Kidney (tissue), 14 donors: ENCODE results near the gene TADA1. TPM values are rescaled to one million over a fixed set of nuclear protein-coding genes. Genes with fewer than 3 reads are reported as not detected.

Experiments
- DNase-seq, 5 donors: peaks; one replicate each; pipeline ENCODE4 v3.0.0-alpha.2; 2013 to 2020
- FAIRE-seq: peaks from 2 replicates; lab custom pipeline; 2012; peaks lifted over from hg19 to GRCh38; lab: Jason Lieb, UNC
- H3K27ac ChIP-seq, 2 donors: one replicate each; pipeline ENCODE4 v1.7.0; 2013; ENCODE audit warnings: low read depth in 2 of 2, low read length in 2 of 2, inconsistent platforms in 1 of 2
- H3K27me3 ChIP-seq: one replicate; pipeline ENCODE4 v1.7.1; 2013; ENCODE audit warnings: low read length, inconsistent platforms; ENCODE audit not compliant: control insufficient read depth, insufficient read depth
- H3K36me3 ChIP-seq, 3 donors: one replicate each; pipeline versions ENCODE4 v1.7.0 to v1.7.1; 2013; ENCODE audit warnings: low read length in 3 of 3, control low read depth in 1 of 3, inconsistent platforms in 1 of 3; ENCODE audit not compliant: insufficient read depth in 3 of 3, control insufficient read depth in 2 of 3
- H3K4me1 ChIP-seq, 3 donors: one replicate each; pipeline versions ENCODE4 v1.7.0 to v1.7.1; 2013; ENCODE audit warnings: low read length in 3 of 3, inconsistent platforms in 1 of 3, low read depth in 1 of 3; ENCODE audit not compliant: control insufficient read depth in 2 of 3, insufficient read depth in 2 of 3
- H3K4me3 ChIP-seq, 3 donors: one replicate each; pipeline versions ENCODE4 v1.7.0 to v1.8.1; 2013; ENCODE audit warnings: low read length in 3 of 3, control low read depth in 1 of 3, inconsistent platforms in 1 of 3
- H3K9ac ChIP-seq, 3 donors: one replicate each; pipeline versions ENCODE4 v1.7.0 to v1.7.1; 2013; ENCODE audit warnings: low read length in 3 of 3, control low read depth in 1 of 3, inconsistent platforms in 1 of 3
- H3K9me3 ChIP-seq, 3 donors: one replicate each; pipeline versions ENCODE4 v1.7.0 to v1.7.1; 2013; ENCODE audit warnings: low read length in 3 of 3, control low read depth in 1 of 3, inconsistent platforms in 1 of 3; ENCODE audit not compliant: control insufficient read depth in 2 of 3, insufficient read depth in 1 of 3
- CTCF ChIP-seq: IDR thresholded peaks from 3 replicates; pipeline ENCODE4 v1.5.1; 2012; ENCODE audit warnings: mild to moderate bottlenecking, moderate library complexity, borderline replicate concordance; ENCODE audit not compliant: insufficient read depth; ENCODE audit errors: extremely low read depth
- intact Hi-C: fragments of 100-400 bp; cut with DNase I; formaldehyde crosslinking; loops from one replicate; pipeline ENCODE4 v1.11.1; 2022
- polyA plus RNA-seq: library from polyadenylated mRNA; stranded (reverse); fragments of 350-450 nt; fragmentation: Illumina TruSeq; extraction: RNeasy Lipid Tissue Mini Kit (QIAGEN cat#74804); gene quantifications from one replicate; pipeline ENCODE4 v1.2.3, GENCODE V29; 2014; ENCODE audit warnings: low read depth, low replicate concordance; ENCODE audit not compliant: insufficient read depth
- total RNA-seq: library from RNA; stranded (reverse); fragmentation: NEBNext Ultra II Directional; extraction: Animal tissue kit (Norgen Biotek cat#: 25700); gene quantifications from one replicate; pipeline ENCODE4 v1.2.1, GENCODE V29; 2021
- donor health status: control.
- donor health status: control.
- donor health status: control.
- donor health status: control.
- donor health status: control.
- donor health status: DM: yes; HTN: yes; CAD: no.
- donor health status: Normal renal cell carcinoma (clear cell type).

The TADA1 gene
- total and polyA plus RNA-seq, 2 donors from 2014 or later = 11.5 to 13.7 TPM

GRCh38 chr1:166906647-166907046, 30.6 kb upstream of the TADA1 start:
- intact Hi-C loops = no loop called here
- TF ChIP-seq CTCF = no peak

GRCh38 chr1:166905900-166906299, 29.8 kb upstream of the TADA1 start:
- H3K36me3 ChIP-seq = no peaks in the 10 kb centered on the region
- no peak for DNase-seq
- H3K9me3 ChIP-seq = no peaks in the 10 kb centered on the region
- H3K27me3 ChIP-seq = no peaks in the 10 kb centered on the region
- no peak for TF ChIP-seq CTCF
- intact Hi-C loops = no loop called here
- no peak for FAIRE-seq
- H3K27ac ChIP-seq = no peak overlapping the region
- H3K4me1 ChIP-seq = no peaks in the 10 kb centered on the region
- no peak overlapping the region for H3K9ac ChIP-seq
- no peak overlapping the region for H3K4me3 ChIP-seq

More at GRCh38 chr1:166906647-166907046, 30.6 kb upstream of the TADA1 start:
- Histone ChIP-seq H3K9me3 (no peaks in the 10 kb centered on the region), H3K27ac (no peak overlapping the region), H3K4me1 (no peaks in the 10 kb centered on the region), H3K27me3 (no peaks in the 10 kb centered on the region), H3K9ac (no peak overlapping the region), H3K36me3 (no peaks in the 10 kb centered on the region), H3K4me3 (no peak overlapping the region)
- FAIRE-seq (no peak), DNase-seq (no peak)

- H3K4me1 ChIP-seq = no peaks in the 10 kb centered on the region
- H3K9me3 ChIP-seq = no peaks in the 10 kb centered on the region
- no peaks in the 10 kb centered on the region for H3K27me3 ChIP-seq
- FAIRE-seq = no peak
- no peak overlapping the region for H3K9ac ChIP-seq
- TF ChIP-seq CTCF = no peak
- no peaks in the 10 kb centered on the region for H3K36me3 ChIP-seq
- no peak overlapping the region for H3K27ac ChIP-seq
- no peak overlapping the region for H3K4me3 ChIP-seq
- intact Hi-C loops = no loop called here
- DNase-seq = peak in 1 of 5 donors; percentile 54
Observed at GRCh38 chr1:166905136-166905535, 29.1 kb upstream of the TADA1 start.

GRCh38 chr1:166903232-166903631, 27.2 kb upstream of the TADA1 start:
- peak in 1 of 5 donors; percentile 11 for DNase-seq

More at GRCh38 chr1:166903232-166903631, 27.2 kb upstream of the TADA1 start:
- Histone ChIP-seq H3K9ac (no peak overlapping the region), H3K4me3 (no peak overlapping the region), H3K4me1 (no peaks in the 10 kb centered on the region), H3K36me3 (no peaks in the 10 kb centered on the region), H3K27ac (no peak overlapping the region), H3K9me3 (no peaks in the 10 kb centered on the region), H3K27me3 (no peaks in the 10 kb centered on the region)
- TF ChIP-seq CTCF = no peak
- intact Hi-C loops = no loop called here
- no peak for FAIRE-seq
